Panc1 (cell line): ENCODE results near the gene DEFB131B. TPM values are rescaled to one million over a fixed set of nuclear protein-coding genes. Genes with fewer than 3 reads are reported as not detected.
"Not testable (repeated sequence)": the region's sequence is repeated elsewhere in the genome, so short reads cannot be mapped to it uniquely, and the experiment has no call there.

Experiments used
- ATAC-seq: fragments of 200-7000 bp; cut with Tn5 transposase; 2 replicates; pipeline ENCODE4 v1.9.1; 2020; ENCODE audit warnings: mild to moderate bottlenecking, moderate library complexity
- Bru-seq: library from RNA; stranded (reverse); fragments of 400-500 nt; gene quantifications from one replicate; lab custom pipeline; 2021; lab: Mats Ljungman, UMichigan
- BruChase-seq, 2 experiments: library from RNA; stranded (reverse); fragments of 400-500 nt; gene quantifications; one replicate each; lab custom pipeline; 2021; lab: Mats Ljungman, UMichigan
- BruUV-seq: library from RNA; stranded (reverse); fragments of 400-500 nt; replicated peaks from 2 replicates; lab custom pipeline; 2021; lab: Mats Ljungman, UMichigan
- CTCF ChIA-PET: fragments of 300-600 bp; sonication (Branson Sonifier 250); formaldehyde crosslinking; loops from one replicate; lab custom pipeline; 2022; ENCODE audit warnings: antibody characterized with exemption; lab: Charles Lee
- POLR2A ChIA-PET: fragments of 300-600 bp; sonication (Branson Sonifier 250); formaldehyde crosslinking; loops from one replicate; lab custom pipeline; 2022; ENCODE audit warnings: antibody characterized with exemption; lab: Charles Lee
- DNase-seq: peaks from one replicate; pipeline ENCODE4 v3.0.0-alpha.2; 2010; ENCODE audit warnings: low read depth, low spot score
- H3K27ac ChIP-seq: 2 replicates; pipeline ENCODE4 v1.5.1; 2011; ENCODE audit warnings: mild to moderate bottlenecking, low read length, inconsistent platforms
- H3K27me3 ChIP-seq: fragments of 200-500 bp; sonication (Bioruptor generic); 2 replicates; pipeline ENCODE4 v1.6.0; 2014; ENCODE audit warnings: low read length, inconsistent platforms; ENCODE audit not compliant: control insufficient read depth, insufficient read depth
- H3K36me3 ChIP-seq: fragments of 200-500 bp; sonication (Bioruptor generic); 2 replicates; pipeline ENCODE4 v1.5.1; 2014; ENCODE audit warnings: inconsistent platforms, mild to moderate bottlenecking, low read length, moderate library complexity; ENCODE audit not compliant: control insufficient read depth, insufficient read depth
- H3K4me1 ChIP-seq: 2 replicates; pipeline ENCODE4 v1.5.1; 2011; ENCODE audit warnings: inconsistent platforms, mild to moderate bottlenecking, low read length, moderate library complexity; ENCODE audit not compliant: control insufficient read depth, insufficient read depth
- H3K4me3 ChIP-seq, 2 experiments: 2 replicates each; pipeline ENCODE4 v1.5.1; 2011 to 2012; ENCODE audit warnings: low read depth in 2 of 2, low read length in 2 of 2, mild to moderate bottlenecking in 2 of 2, inconsistent platforms in 1 of 2, moderate library complexity in 1 of 2
- H3K9me3 ChIP-seq: fragments of 200-500 bp; sonication (Bioruptor generic); 2 replicates; pipeline ENCODE4 v1.5.1; 2014; ENCODE audit warnings: low read depth, mild to moderate bottlenecking, inconsistent platforms, low read length, moderate library complexity; ENCODE audit not compliant: control insufficient read depth, insufficient read depth
- in situ Hi-C: cut with HindIII; loops from 2 replicates; pipeline ENCODE4 v1.10.0; 2016; ENCODE audit warnings: low sequenced_read_pairs, low pct_unique_long_range_greater_than_20kb
- intact Hi-C: fragments of 100-400 bp; cut with micrococcal nuclease; formaldehyde crosslinking; loops from one replicate; pipeline ENCODE4 v1.10.0; 2022; ENCODE audit not compliant: unreplicated experiment
- long read RNA-seq: library from polyadenylated mRNA; unstranded; transcript quantifications from one replicate; pipeline ENCODE4 v2.0.0, GENCODE V29; 2021; ENCODE audit not compliant: unreplicated experiment
- polyA plus RNA-seq: library from polyadenylated mRNA; unstranded; fragments of >200 nt; gene quantifications from one replicate; pipeline ENCODE4 v1.2.1, GENCODE V29; 2012; ENCODE audit warnings: missing spikeins; ENCODE audit not compliant: insufficient read length
- total RNA-seq: library from RNA; stranded (reverse); gene quantifications from one replicate; pipeline ENCODE4 v1.2.1, GENCODE V29; 2021; ENCODE audit not compliant: unreplicated experiment

DEFB131B gene, protein sequence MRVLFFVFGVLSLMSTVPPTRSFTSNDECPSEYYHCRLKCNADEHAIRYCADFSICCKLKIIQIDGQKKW
- total RNA-seq, result not detected
- polyA plus RNA-seq, result not detected
- percentile 10 among the genes with signal in this experiment for Bru-seq, nascent RNA
- BruChase-seq, experiment 1, labeled RNA remaining after a 2-hour chase, result not detected
- not detected for BruChase-seq, experiment 2, labeled RNA remaining after a 6-hour chase
- long read RNA-seq, result 0 reads

DNA sequence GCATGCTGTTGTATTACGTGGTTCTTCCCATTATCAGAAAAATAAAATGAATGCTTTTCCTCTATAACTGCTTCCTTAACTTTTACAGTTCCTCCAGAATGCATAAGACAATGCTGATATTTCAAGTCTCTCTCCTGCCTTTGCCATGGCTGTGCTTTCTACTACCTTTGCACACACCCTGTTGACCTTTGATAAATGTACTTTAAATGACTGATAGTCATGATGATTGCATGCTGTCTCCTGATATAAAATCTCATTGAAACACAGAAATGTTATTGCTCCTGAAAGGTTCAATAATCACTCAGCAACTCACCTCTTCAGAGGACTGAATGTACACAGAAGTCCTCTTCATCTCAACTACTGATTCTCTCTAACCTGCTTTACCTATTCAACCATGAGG, at the start of gene DEFB131B:
Gene DEFB131B, plus strand, starts transcription at position 395 of the 400 bp plus-strand sequence. Its CDS starts 0 bp downstream, at position 395.
- ATAC-seq, H3K4me3 ChIP-seq, BruUV-seq, POLR2A ChIA-PET, DNase-seq, H3K36me3 ChIP-seq, H3K27me3 ChIP-seq, H3K27ac ChIP-seq, H3K4me1 ChIP-seq, in situ Hi-C loops, H3K9me3 ChIP-seq, CTCF ChIA-PET, intact Hi-C loops: not testable (repeated sequence)

GRCh38 chr11:71829247-71829646, 49.0 kb upstream of the DEFB131B start:
- ATAC-seq, CTCF ChIA-PET, H3K27ac ChIP-seq, H3K4me1 ChIP-seq, H3K9me3 ChIP-seq, H3K4me3 ChIP-seq, DNase-seq, H3K36me3 ChIP-seq, H3K27me3 ChIP-seq, POLR2A ChIA-PET, BruUV-seq, in situ Hi-C loops, intact Hi-C loops: not testable (repeated sequence)

GRCh38 chr11:71829686-71830085, 48.6 kb upstream of the DEFB131B start:
- H3K27me3 ChIP-seq, BruUV-seq, DNase-seq, H3K9me3 ChIP-seq, in situ Hi-C loops, intact Hi-C loops, POLR2A ChIA-PET, H3K4me1 ChIP-seq, CTCF ChIA-PET, H3K4me3 ChIP-seq, H3K36me3 ChIP-seq, ATAC-seq, H3K27ac ChIP-seq: not testable (repeated sequence)

GRCh38 chr11:71832811-71833210, 45.4 kb upstream of the DEFB131B start, which contains the start of gene DEFB108B:
DEFB108B (plus strand) TSS chr11:71833200; CDS start chr11:71833200, 0 bp downstream.
- DNase-seq, CTCF ChIA-PET, ATAC-seq, H3K27me3 ChIP-seq, BruUV-seq, intact Hi-C loops, in situ Hi-C loops, H3K4me3 ChIP-seq, H3K4me1 ChIP-seq, H3K36me3 ChIP-seq, H3K9me3 ChIP-seq, H3K27ac ChIP-seq, POLR2A ChIA-PET: not testable (repeated sequence)

- H3K27me3 ChIP-seq, CTCF ChIA-PET, H3K4me3 ChIP-seq, POLR2A ChIA-PET, H3K9me3 ChIP-seq, H3K4me1 ChIP-seq, H3K36me3 ChIP-seq, DNase-seq, intact Hi-C loops, in situ Hi-C loops, ATAC-seq, H3K27ac ChIP-seq, BruUV-seq: not testable (repeated sequence)
Observed at GRCh38 chr11:71842720-71843119, 35.5 kb upstream of the DEFB131B start.

- in situ Hi-C loops, H3K9me3 ChIP-seq, POLR2A ChIA-PET, ATAC-seq, CTCF ChIA-PET, H3K27me3 ChIP-seq, H3K4me3 ChIP-seq, DNase-seq, H3K36me3 ChIP-seq, H3K27ac ChIP-seq, intact Hi-C loops, H3K4me1 ChIP-seq, BruUV-seq: not testable (repeated sequence)
Observed at GRCh38 chr11:71843355-71843754, 34.9 kb upstream of the DEFB131B start.
